ENCODE data around the gene POU6F2.

GRCh38 chr7:39164887-39165286, 187.2 kb downstream of the POU6F2 start:
- TF ChIP-seq CTCF (IDR thresholded peaks at IDR 0.05) (no peak), POLR2A (IDR thresholded peaks at IDR 0.05) (no peak)

Measured in transverse colon (tissue), 3 donors.